Activated CD4-positive, alpha-beta T cell treated with anti-CD3 and anti-CD28 coated beads for 24 hours (primary cell): ENCODE data around the gene VAMP8.

Experiments used
- DNase-seq, 2 donors: peaks; one replicate each; pipeline ENCODE4 v3.0.0-alpha.2; 2020; ENCODE audit warnings: low read depth in 2 of 2

The VAMP8 gene

DNA sequence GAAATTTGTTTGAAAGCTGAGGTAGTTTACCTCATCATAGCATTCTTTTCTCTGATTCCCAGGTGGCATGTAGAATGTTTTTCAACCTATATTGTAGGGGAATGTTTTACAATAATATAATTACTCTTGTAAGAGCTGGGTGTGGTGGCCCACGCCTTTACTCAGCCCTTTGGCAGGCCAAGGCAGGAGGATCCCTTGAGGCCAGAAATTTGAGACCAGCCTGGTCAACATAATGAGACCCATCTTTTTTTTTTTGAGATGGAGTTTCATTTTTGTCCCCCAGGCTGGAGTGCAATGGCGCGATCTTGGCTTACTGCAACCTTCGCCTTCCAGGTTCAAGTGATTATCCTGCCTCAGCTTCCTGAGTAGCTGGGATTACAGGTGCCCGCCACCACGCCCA, 42.2 kb downstream of the VAMP8 start:
- no peak for DNase-seq

- no peak for DNase-seq
These were observed 44.0 kb downstream of the VAMP8 start for GRCh38 chr2:85621338-85621737.

DNA sequence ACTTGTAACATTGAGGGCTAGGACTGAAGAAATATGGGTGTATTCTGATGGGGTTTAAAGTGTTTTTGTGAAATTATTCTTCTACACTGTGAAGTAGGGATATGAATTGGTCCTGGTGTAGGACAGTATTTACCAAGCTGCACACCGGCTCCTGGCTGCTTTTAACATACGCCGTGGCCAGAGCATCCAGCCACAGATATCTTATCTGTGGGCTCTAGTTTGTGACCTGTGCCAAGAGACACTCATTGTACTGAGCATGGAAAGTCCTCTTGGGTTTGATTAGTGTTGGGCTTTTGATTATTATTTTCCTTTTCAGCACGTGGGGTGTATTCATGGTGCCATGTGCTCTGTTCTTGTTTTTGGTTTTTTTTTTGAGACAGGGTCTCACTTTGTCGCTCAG, 46.6 kb downstream of the VAMP8 start:
- DNase-seq = no peak

DNA sequence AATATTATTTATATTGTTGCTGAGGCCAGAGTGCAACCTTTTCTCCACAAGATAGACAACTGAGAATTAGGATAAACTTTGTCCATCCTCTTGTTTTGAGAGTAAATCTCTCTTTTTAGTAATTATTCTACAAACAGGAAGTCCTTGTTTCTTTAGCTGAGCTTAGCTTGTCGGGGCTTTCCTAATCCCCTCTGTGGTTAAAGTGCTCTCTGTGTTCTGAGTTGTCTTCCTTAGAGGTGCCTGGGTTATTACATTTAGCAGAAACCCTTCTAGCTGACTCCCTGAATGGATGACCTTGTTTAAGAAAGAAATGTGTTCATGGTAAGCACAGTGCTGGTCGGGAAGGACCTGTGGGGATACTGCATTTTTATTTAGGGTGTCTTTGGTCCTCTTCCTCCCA, 51.3 kb downstream of the VAMP8 start:
- DNase-seq = no peak

GRCh38 chr2:85631316-85631715, 53.9 kb downstream of the VAMP8 start:
- DNase-seq = no peak
